ENCODE measurements around the gene SRPX. TPM values are rescaled to one million over a fixed set of nuclear protein-coding genes. Genes with fewer than 3 reads are reported as not detected.

The SRPX gene
- total RNA-seq, 1 donor = 76.7 TPM

- TF ChIP-seq, protein P1, sequence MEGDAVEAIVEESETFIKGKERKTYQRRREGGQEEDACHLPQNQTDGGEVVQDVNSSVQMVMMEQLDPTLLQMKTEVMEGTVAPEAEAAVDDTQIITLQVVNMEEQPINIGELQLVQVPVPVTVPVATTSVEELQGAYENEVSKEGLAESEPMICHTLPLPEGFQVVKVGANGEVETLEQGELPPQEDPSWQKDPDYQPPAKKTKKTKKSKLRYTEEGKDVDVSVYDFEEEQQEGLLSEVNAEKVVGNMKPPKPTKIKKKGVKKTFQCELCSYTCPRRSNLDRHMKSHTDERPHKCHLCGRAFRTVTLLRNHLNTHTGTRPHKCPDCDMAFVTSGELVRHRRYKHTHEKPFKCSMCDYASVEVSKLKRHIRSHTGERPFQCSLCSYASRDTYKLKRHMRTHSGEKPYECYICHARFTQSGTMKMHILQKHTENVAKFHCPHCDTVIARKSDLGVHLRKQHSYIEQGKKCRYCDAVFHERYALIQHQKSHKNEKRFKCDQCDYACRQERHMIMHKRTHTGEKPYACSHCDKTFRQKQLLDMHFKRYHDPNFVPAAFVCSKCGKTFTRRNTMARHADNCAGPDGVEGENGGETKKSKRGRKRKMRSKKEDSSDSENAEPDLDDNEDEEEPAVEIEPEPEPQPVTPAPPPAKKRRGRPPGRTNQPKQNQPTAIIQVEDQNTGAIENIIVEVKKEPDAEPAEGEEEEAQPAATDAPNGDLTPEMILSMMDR (IDR thresholded peaks at IDR 0.05; ENCODE audit: extremely low read depth, low read depth, low read length) = no peak
- Histone ChIP-seq H3K9me3 (ENCODE audit: low read depth, low read length) (no peaks in the 10 kb centered on the region), H2AFZ (ENCODE audit: low read length) (no peak overlapping the region), H3K4me1 (ENCODE audit: insufficient read depth, low read length) (no peaks in the 10 kb centered on the region), H3K27me3 (ENCODE audit: insufficient read depth, low read length) (peaks cover 4% of the 10 kb centered on the region), H3K79me2 (ENCODE audit: insufficient read depth, low read length) (no peaks in the 10 kb centered on the region), H3K27ac (ENCODE audit: low read depth, low read length) (no peak overlapping the region), H3K4me3 (ENCODE audit: insufficient read depth, low read length) (no peak overlapping the region), H4K20me1 (ENCODE audit: insufficient read depth, low read length) (no peaks in the 10 kb centered on the region), H3K36me3 (ENCODE audit: insufficient read depth, low read length) (no peaks in the 10 kb centered on the region), H3K4me2 (ENCODE audit: insufficient read depth, low read length) (no peak overlapping the region)
- DNase-seq (ENCODE audit: insufficient read length, low spot score, missing footprints) = no peak
Observed at GRCh38 chrX:38142610-38143009, 78.1 kb downstream of the SRPX start.

- no peaks in the 10 kb centered on the region for H3K36me3 ChIP-seq (ENCODE audit: insufficient read depth, low read length)
- no peak overlapping the region for H2AFZ ChIP-seq (ENCODE audit: low read length)
- no peaks in the 10 kb centered on the region for H3K79me2 ChIP-seq (ENCODE audit: insufficient read depth, low read length)
- no peak overlapping the region for H3K4me2 ChIP-seq (ENCODE audit: insufficient read depth, low read length)
- H3K4me3 ChIP-seq (ENCODE audit: insufficient read depth, low read length) = no peak overlapping the region
- H3K9me3 ChIP-seq (ENCODE audit: low read depth, low read length) = no peaks in the 10 kb centered on the region
- H3K4me1 ChIP-seq (ENCODE audit: insufficient read depth, low read length) = no peaks in the 10 kb centered on the region
- no peaks in the 10 kb centered on the region for H4K20me1 ChIP-seq (ENCODE audit: insufficient read depth, low read length)
- TF ChIP-seq, protein P1 (IDR thresholded peaks at IDR 0.05; ENCODE audit: extremely low read depth, low read depth, low read length) = no peak
- DNase-seq (ENCODE audit: insufficient read length, low spot score, missing footprints) = no peak
- peaks cover 4% of the 10 kb centered on the region for H3K27me3 ChIP-seq (ENCODE audit: insufficient read depth, low read length)
- no peak overlapping the region for H3K27ac ChIP-seq (ENCODE audit: low read depth, low read length)
Observed at GRCh38 chrX:38138900-38139299, 81.8 kb downstream of the SRPX start.

DNA sequence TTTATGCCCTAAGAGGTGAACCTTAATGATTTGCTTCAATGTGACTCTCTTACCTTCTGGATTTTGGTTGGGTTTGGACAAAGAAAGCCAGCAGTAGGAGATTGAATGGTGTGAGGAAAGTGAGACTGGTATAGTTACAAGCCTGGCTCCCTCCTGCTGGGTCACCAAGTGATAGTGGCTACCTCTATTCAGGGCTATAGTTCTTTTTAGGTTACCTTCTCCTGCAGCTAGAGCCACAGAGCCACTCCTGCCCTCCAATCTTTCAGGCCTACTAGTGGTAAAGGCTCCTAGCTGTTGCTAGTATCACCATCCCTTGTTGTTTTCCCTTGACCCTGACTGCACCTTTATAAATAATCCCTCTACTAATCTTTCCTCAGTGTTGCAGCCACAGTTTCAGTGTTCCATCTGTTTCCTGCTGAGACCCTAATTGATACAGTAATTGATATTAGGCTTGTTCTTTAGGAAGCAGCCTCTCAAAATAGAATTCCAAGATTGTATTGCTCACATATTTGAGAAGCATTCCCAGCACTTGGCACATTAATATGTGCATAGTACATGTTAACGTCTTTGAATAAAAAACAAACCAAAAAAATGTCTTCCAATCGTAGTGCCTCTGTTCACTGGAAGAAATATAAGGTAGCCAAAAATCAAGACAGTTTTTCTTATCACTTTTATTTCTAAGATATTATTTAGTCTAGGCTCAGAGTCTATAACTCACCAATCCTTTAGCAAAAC lies 82.3 kb downstream of the SRPX start:
- no peak for DNase-seq (ENCODE audit: insufficient read length, low spot score, missing footprints)
- H4K20me1 ChIP-seq (ENCODE audit: insufficient read depth, low read length) = no peaks in the 10 kb centered on the region
- no peaks in the 10 kb centered on the region for H3K79me2 ChIP-seq (ENCODE audit: insufficient read depth, low read length)
- no peak overlapping the region for H3K27ac ChIP-seq (ENCODE audit: low read depth, low read length)
- H2AFZ ChIP-seq (ENCODE audit: low read length) = no peak overlapping the region
- peaks cover 4% of the 10 kb centered on the region for H3K27me3 ChIP-seq (ENCODE audit: insufficient read depth, low read length)
- no peak overlapping the region for H3K4me3 ChIP-seq (ENCODE audit: insufficient read depth, low read length)
- TF ChIP-seq, protein P1 (IDR thresholded peaks at IDR 0.05; ENCODE audit: extremely low read depth, low read depth, low read length) = no peak
- H3K9me3 ChIP-seq (ENCODE audit: low read depth, low read length) = no peaks in the 10 kb centered on the region
- no peaks in the 10 kb centered on the region for H3K36me3 ChIP-seq (ENCODE audit: insufficient read depth, low read length)
- H3K4me2 ChIP-seq (ENCODE audit: insufficient read depth, low read length) = no peak overlapping the region
- no peaks in the 10 kb centered on the region for H3K4me1 ChIP-seq (ENCODE audit: insufficient read depth, low read length)

- Histone ChIP-seq H3K4me1 (ENCODE audit: insufficient read depth, low read length) (no peaks in the 10 kb centered on the region), H3K79me2 (ENCODE audit: insufficient read depth, low read length) (no peaks in the 10 kb centered on the region), H3K4me3 (ENCODE audit: insufficient read depth, low read length) (no peak overlapping the region), H3K27ac (ENCODE audit: low read depth, low read length) (no peak overlapping the region), H4K20me1 (ENCODE audit: insufficient read depth, low read length) (no peaks in the 10 kb centered on the region), H3K36me3 (ENCODE audit: insufficient read depth, low read length) (no peaks in the 10 kb centered on the region), H3K4me2 (ENCODE audit: insufficient read depth, low read length) (no peak overlapping the region), H3K27me3 (ENCODE audit: insufficient read depth, low read length) (no peaks in the 10 kb centered on the region), H3K9me3 (ENCODE audit: low read depth, low read length) (no peaks in the 10 kb centered on the region), H2AFZ (ENCODE audit: low read length) (no peak overlapping the region)
- no peak for DNase-seq (ENCODE audit: insufficient read length, low spot score, missing footprints)
- TF ChIP-seq, protein P1 (IDR thresholded peaks at IDR 0.05; ENCODE audit: extremely low read depth, low read depth, low read length) = no peak
Observed at GRCh38 chrX:38129366-38129765, 91.3 kb downstream of the SRPX start.

Measured in osteoblast (primary cell).